ENCODE data around the gene TSPOAP1.
A peak's percentile ranks its signal among the peaks of the same experiment; 100 is the strongest.

The TSPOAP1 gene

GRCh38 chr17:58328195-58329034, at the start of gene TSPOAP1:
TSS of gene TSPOAP1 (minus strand) at chr17:58328795. CDS start at chr17:58327920, 875 bp downstream.
- peak; percentile 90 for DNase-seq (ENCODE audit: low read depth)

DNA sequence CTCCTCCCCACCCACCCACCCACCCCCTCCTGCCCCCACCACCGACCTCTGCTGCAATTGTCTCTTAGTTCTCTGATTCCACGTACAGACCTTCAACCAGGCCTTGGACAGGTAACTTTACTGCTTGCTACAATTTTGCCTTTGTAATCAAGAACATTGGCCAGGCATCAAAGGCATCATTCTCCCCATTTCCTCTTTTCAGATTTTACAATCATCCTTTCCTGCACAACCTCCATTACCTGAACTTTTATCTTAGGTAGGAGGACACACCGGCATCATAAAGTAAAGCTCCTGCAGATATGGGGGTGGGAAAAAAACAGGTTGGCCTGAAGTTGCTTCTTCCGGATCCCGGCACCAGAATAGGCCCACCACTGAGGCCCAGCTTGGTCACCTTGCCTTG, 49.1 kb upstream of the TSPOAP1 start:
- DNase-seq (ENCODE audit: low read depth) = no peak

GRCh38 chr17:58377093-58377601, 48.6 kb upstream of the TSPOAP1 start:
- DNase-seq (ENCODE audit: low read depth) = no peak

DNA sequence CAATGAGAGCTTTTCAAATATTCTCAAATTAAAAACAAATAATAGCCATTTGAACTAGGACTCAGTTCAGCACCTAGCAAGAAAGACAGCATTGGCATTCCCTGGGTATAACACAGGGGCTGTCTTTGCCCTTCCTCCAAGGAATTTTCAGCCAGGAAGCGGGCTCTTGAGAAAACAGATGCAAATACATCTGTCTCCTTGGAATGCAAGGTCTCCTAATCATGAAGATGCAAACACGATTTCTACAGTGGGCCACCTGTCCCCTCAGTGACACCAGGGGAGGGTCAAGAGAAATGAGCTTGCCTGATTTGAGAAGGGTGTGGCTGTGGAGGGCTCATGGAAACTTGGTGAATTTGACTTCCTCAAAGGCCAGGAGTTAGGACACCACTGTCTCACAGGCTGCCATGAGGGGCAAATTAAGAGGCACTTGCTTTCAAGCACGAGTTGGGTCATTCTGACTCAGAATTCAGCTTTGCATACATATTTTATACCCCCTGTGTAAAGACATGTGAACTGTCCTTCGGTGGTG, 47.9 kb upstream of the TSPOAP1 start:
- no peak for DNase-seq (ENCODE audit: low read depth)

DNA sequence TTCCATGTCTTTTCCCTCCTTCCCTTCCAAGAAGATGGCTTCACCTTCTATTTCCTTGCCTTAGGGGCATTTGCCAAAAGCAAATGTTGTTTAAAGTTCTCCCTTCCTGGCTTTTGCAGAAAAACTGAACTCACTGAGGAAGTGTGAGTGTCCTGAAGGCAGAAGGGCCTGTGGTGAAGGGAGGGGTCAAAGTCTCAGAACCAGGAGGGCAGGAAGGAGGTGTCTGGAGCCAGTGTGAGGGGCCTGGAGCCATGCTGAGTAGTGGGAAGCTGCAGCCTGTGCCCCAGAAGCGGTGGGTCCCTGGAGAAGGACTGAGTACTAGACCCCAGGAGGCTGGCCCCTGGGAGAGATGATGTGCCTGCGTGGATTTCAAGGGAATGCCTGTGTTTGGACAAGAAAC, 47.2 kb upstream of the TSPOAP1 start:
- DNase-seq (ENCODE audit: low read depth) = no peak

DNA sequence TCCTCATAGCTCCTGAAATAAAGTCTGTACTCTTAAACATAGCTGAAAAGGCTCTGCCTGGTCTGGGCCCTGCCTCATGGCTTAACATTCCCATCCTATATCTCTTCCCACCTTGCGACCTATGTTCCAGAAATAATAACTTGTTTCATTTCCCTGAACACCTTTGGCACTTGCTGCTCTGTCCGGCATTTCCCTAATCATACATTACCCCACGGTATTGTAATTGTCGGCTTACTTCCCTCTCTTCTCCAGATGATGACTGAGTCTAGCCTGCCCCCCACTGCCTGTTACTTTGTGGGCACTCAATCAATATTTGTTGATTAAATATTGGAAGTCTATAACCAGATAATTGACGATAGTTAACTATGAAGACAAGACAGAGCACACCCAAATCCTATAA, 46.7 kb upstream of the TSPOAP1 start:
- DNase-seq (ENCODE audit: low read depth) = no peak

DNA sequence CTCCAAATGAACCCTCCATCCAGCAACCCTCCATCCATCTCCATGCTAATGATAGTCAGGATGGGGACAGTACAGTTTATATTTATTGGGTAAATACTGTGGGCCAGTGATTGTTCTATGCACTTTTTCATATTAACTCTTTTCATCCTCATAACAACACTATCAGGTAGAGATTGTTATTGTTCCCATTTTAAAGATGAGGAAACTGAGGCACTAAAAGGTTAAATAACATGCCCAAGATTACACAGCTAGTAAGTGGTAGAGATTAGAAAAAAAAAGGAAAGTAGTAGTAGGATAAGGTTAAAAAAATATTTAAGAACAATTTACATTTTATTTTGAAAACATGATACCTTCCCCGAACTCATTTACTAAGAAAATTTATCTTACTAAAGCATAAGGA, 45.3 kb upstream of the TSPOAP1 start:
- no peak for DNase-seq (ENCODE audit: low read depth)

- no peak for DNase-seq (ENCODE audit: low read depth)
These were observed 44.4 kb upstream of the TSPOAP1 start for GRCh38 chr17:58373003-58373402.

DNA sequence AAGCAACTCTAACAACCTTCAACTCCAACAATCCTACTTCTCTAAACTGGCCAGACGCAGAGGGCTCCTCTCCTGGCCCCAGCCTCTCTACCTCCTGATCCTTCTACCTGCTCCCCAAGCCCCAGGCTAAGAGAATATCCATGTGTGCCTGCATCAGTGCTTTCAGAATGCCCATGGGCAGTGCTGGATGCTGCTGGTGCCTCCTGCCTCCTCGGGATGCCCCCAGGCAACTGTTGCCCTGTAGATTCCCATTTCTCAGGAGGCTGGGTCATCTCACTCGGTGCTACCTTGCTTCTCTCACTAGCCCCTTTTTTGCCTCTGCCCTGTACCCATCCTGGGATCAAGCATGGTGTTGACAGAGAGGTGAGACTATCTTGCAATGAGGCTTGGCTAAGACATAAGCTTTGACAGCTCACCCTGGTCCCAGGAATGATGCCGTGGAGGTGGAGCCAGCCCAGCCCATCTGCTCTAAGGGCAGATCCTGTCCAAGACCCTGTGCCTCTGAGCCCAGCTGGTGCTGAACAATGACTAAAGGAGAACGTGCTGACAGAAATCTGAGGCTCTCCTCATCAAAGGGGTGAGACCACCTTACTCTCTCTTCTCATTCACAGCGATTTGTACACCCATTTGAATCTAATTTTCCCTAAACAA, 42.8 kb upstream of the TSPOAP1 start:
- no peak for DNase-seq (ENCODE audit: low read depth)

DNA sequence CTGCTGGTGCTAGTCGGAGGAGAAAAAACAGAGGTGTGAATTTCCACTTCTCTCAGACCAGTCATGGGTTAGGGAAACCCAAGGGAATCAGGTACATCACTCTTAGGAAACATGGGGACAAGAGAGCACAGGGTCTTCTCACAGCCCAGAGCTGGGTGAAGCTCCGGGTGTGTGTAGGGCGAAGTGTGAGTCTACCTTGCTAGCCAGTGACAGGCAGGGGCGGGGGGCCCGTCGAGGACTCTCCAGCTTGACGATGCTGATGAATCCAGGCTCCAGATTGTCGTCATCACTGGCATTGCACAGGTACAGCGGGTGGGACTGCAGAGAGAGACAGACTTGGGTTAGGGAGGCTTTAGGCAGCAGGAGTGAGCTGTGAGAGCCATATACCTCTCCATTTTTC, 42.1 kb upstream of the TSPOAP1 start:
- no peak for DNase-seq (ENCODE audit: low read depth)

GRCh38 chr17:58370309-58370708, 41.7 kb upstream of the TSPOAP1 start:
- DNase-seq (ENCODE audit: low read depth) = no peak

DNA sequence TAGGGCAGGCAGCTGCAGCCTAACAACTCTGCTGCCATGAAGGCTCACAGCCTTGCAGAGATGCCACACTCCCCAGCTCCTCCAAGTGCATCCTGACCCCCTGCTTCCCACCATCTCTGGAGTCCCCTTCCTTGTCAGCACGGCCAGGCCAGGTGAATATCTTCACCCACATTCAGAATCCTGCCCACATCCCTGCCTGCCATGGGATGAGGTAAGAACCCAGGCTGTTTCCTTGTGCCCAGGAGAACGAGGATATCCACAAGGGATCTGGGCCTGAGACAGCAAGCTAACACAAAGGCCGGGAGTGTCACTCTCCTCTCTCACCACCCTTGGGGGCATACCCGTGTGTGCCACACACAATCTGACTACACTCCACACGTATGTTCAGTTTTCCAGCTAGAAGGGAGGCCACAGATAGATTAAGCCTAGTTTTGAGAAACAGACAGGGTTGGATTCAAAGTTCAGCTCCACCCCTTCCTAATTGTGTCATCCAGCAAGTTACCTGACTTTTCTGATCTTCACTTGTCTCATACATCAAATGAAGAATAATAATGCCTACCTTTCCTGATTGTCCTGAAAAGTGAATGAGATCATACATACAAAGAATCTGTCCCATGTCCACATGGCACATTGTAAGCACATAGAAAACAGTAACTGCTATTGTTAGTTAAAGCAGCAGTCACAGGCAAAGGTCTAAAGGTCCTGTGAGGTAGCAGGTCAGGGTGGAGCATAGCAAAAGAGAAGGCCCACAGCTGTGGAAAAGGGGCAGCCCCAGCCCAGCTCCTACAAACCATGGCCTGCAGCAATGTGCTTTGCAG, 40.8 kb upstream of the TSPOAP1 start:
- no peak for DNase-seq (ENCODE audit: low read depth)

DNA sequence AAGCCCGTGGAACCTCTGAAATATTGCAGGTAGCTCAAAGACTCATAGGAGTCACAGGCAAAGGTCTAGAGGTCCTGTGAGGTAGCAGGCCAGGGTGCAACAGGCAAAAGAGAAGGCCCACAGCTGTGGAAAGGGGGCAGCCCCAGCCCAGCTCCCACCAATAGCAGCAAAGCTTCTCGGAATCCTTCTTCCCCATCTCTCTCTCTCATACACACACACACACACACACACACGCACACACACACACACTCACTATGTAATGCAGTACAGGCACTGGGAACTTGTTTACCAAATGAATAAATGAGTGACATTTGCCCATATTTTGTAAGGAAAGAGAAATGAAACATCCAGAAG, 40.2 kb upstream of the TSPOAP1 start:
- DNase-seq (ENCODE audit: low read depth) = no peak

DNA sequence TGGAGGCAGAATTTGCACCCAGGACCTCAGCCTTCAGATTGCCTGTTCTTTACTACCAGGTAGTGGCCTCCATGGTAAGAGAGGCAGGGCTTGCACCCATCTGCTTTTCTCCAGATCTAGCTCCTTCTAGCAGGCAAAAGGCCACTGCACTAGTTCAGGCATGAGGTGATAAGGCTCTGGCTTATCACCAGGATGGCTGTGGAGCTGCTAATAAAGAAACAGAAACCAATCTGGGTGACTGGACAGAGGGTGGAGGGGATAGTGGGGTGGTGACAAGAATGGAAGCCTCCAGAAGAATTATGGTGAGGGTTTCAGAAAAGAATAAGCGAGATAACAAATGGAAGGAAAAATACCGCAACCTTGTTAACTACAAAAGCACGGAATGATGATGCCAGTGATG, 38.9 kb upstream of the TSPOAP1 start:
- no peak for DNase-seq (ENCODE audit: low read depth)

- DNase-seq (ENCODE audit: low read depth) = no peak
These were observed 37.5 kb upstream of the TSPOAP1 start for GRCh38 chr17:58365980-58366595.

GRCh38 chr17:58365185-58365979, 36.8 kb upstream of the TSPOAP1 start:
- DNase-seq (ENCODE audit: low read depth) = no peak

- DNase-seq (ENCODE audit: low read depth) = no peak
These were observed 35.8 kb upstream of the TSPOAP1 start for GRCh38 chr17:58364270-58364942.

DNA sequence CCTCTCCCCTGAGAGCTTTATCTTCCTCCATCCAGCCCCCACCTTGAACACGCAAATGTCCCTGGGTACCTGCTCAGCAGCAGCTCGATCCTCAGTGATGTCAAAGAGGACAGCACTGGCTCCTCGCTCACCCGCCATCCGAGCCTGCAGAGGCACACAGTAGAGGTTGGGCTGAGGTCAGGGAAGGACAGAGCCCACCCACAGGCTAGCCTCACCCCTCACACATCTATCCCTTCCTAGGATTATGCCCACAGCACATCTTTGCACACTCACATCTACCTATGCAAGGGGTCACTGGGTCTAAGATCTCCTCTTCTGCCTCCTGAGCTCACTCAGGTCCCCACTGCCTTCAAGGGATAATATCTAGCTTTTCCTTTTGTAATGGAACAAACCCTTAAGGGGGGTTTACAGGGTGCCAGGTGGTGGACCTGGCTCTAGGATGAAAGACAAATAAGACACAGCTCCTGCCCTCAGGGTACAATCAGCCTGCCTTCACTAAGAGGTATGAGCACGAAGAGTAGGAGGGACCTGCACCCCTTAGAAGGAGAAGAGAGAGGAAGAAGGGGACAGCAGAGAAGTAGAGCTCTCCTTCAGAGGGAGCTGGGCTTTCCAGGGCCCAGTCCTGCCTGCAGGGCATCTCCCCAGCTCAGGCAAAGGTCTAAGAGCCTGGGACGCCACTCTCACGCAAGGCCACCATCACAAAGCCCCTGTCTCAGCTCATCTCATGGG, 35.0 kb upstream of the TSPOAP1 start:
- no peak for DNase-seq (ENCODE audit: low read depth)

GRCh38 chr17:58362368-58363014, 33.9 kb upstream of the TSPOAP1 start:
- DNase-seq (ENCODE audit: low read depth) = no peak
